BJ (cell line): ENCODE measurements around the gene UBL7. TPM values are rescaled to one million over a fixed set of nuclear protein-coding genes. Genes with fewer than 3 reads are reported as not detected.

Source experiments
- CTCF ChIA-PET: fragments of 350-600 bp; formaldehyde crosslinking; extraction: SDS; loops from one replicate; lab custom pipeline; 2021; ENCODE audit warnings: antibody characterized with exemption, inconsistent platforms; lab: Yijun Ruan, JAX
- POLR2A ChIA-PET: fragments of 300-600 bp; sonication (Branson Sonifier 250); formaldehyde crosslinking; extraction: SDS; loops from one replicate; lab custom pipeline; 2021; ENCODE audit warnings: antibody characterized with exemption; lab: Charles Lee
- DNase-seq: peaks from one replicate; pipeline ENCODE4 v3.0.0-alpha.2; 2011; ENCODE audit warnings: low read depth
- H3K27me3 ChIP-seq: 2 replicates; pipeline ENCODE4 v1.6.0; 2011; ENCODE audit warnings: low read length; ENCODE audit not compliant: control insufficient read depth, insufficient read depth
- H3K36me3 ChIP-seq: 2 replicates; pipeline ENCODE4 v1.5.1; 2011; ENCODE audit warnings: low read length; ENCODE audit not compliant: control insufficient read depth, insufficient read depth
- H3K4me3 ChIP-seq: 2 replicates; pipeline ENCODE4 v1.5.1; 2011; ENCODE audit warnings: low read depth, mild to moderate bottlenecking, control low read depth, low read length
- CTCF ChIP-seq: IDR thresholded peaks from 2 replicates; pipeline ENCODE4 v1.5.1; 2011; ENCODE audit warnings: low read depth, mild to moderate bottlenecking, control low read depth, inconsistent platforms, low read length, moderate library complexity; ENCODE audit not compliant: insufficient read depth
- polyA plus RNA-seq: library from polyadenylated mRNA; depleted of rRNA; stranded (reverse); fragments of >200 nt; gene quantifications from 2 replicates; pipeline ENCODE4 v1.2.3, GENCODE V29; 2011

UBL7 gene
- polyA plus RNA-seq, 1 experiment: 87.3 TPM

- no peak for DNase-seq
- no peak overlapping the region for H3K4me3 ChIP-seq
- ChIA-PET CTCF (interaction anchor here (0.6 to 1.9 kb wide), 9 partner anchors 10 to 783 kb away, joined by 3 to 7 read pairs (median 3); partner anchors contain the start of gene C15orf39), POLR2A (interaction anchor here (0.7 kb wide), 1 partner anchor 12 kb away, joined by 10 read pairs; no protein-coding TSS in a partner anchor)
- no peak for TF ChIP-seq CTCF
- H3K27me3 ChIP-seq: no peaks in the 10 kb centered on the region
- peaks cover 19% of the 10 kb centered on the region for H3K36me3 ChIP-seq
Measured at GRCh38 chr15:74418575-74419338, 42.2 kb downstream of the UBL7 start.

GRCh38 chr15:74417670-74418069 lies 43.3 kb downstream of the UBL7 start:
- H3K36me3 ChIP-seq: peaks cover 26% of the 10 kb centered on the region
- DNase-seq: no peak
- ChIA-PET POLR2A (no interaction called here), CTCF (no interaction called here)
- H3K27me3 ChIP-seq: no peaks in the 10 kb centered on the region
- no peak overlapping the region for H3K4me3 ChIP-seq
- no peak for TF ChIP-seq CTCF

GRCh38 chr15:74417225-74417624 lies 43.7 kb downstream of the UBL7 start:
- peaks cover 26% of the 10 kb centered on the region for H3K36me3 ChIP-seq
- no peak overlapping the region for H3K4me3 ChIP-seq
- ChIA-PET CTCF (no interaction called here), POLR2A (no interaction called here)
- TF ChIP-seq CTCF: no peak
- no peaks in the 10 kb centered on the region for H3K27me3 ChIP-seq
- no peak for DNase-seq

GRCh38 chr15:74415966-74416916 lies 44.7 kb downstream of the UBL7 start:
- DNase-seq: no peak
- POLR2A ChIA-PET: no interaction called here
- no peak overlapping the region for H3K4me3 ChIP-seq

More at GRCh38 chr15:74415966-74416916, 44.7 kb downstream of the UBL7 start:
- CTCF ChIA-PET: interaction anchor here (0.9 kb wide), 1 partner anchor 9 kb away, joined by 3 read pairs; no protein-coding TSS in a partner anchor
- H3K36me3 ChIP-seq: peaks cover 32% of the 10 kb centered on the region
- TF ChIP-seq CTCF: no peak
- H3K27me3 ChIP-seq: no peaks in the 10 kb centered on the region
